K562 (cell line): ENCODE data around the gene LRRC8A. TPM values are rescaled to one million over a fixed set of nuclear protein-coding genes. Genes with fewer than 3 reads are reported as not detected.

Source experiments
- ARID1B ChIP-seq: fragments of 450-650 bp; IDR thresholded peaks from 2 replicates; pipeline ENCODE4 v1.6.1; 2016; ENCODE audit warnings: antibody characterized with exemption, mild to moderate bottlenecking, inconsistent platforms
- BCL6 ChIP-seq: fragments of 250-450 bp; sonication (Bioruptor Pico); IDR thresholded peaks from 2 replicates; pipeline ENCODE4 v1.4.0; 2020
- C11orf30 ChIP-seq: fragments of 450-650 bp; IDR thresholded peaks from 2 replicates; pipeline ENCODE4 v1.6.1; 2016; ENCODE audit warnings: low read depth, mild to moderate bottlenecking
- CBFB ChIP-seq: sonication (generic); formaldehyde crosslinking; IDR thresholded peaks from 2 replicates; pipeline ENCODE4 v1.4.0; 2020; ENCODE audit warnings: mild to moderate bottlenecking, missing genetic modification reagents
- ETV5 ChIP-seq: sonication (generic); formaldehyde crosslinking; IDR thresholded peaks from 2 replicates; pipeline ENCODE4 v1.4.0; 2020; ENCODE audit warnings: low read depth, mild to moderate bottlenecking, missing genetic modification reagents
- HDAC2 ChIP-seq: fragments of 450-650 bp; IDR thresholded peaks from 2 replicates; pipeline ENCODE4 v1.6.1; 2016; ENCODE audit warnings: mild to moderate bottlenecking
- NCOA6 ChIP-seq: fragments of 450-650 bp; IDR thresholded peaks from 2 replicates; pipeline ENCODE4 v1.6.1; 2017; ENCODE audit warnings: mild to moderate bottlenecking
- POLR2B ChIP-seq: fragments of 450-650 bp; IDR thresholded peaks from 2 replicates; pipeline ENCODE4 v1.6.1; 2018; ENCODE audit warnings: low read depth; ENCODE audit not compliant: partially characterized antibody
- PPARD ChIP-seq: fragments of 250-450 bp; sonication (Bioruptor Pico); IDR thresholded peaks from 2 replicates; pipeline ENCODE4 v1.8.0; 2022; ENCODE audit warnings: inconsistent platforms, mild to moderate bottlenecking, moderate library complexity
- RB1 ChIP-seq: fragments of 450-650 bp; IDR thresholded peaks from 2 replicates; pipeline ENCODE4 v1.6.1; 2017; ENCODE audit warnings: low read depth, mild to moderate bottlenecking
- RBFOX2 ChIP-seq: fragments of 200-400 bp; formaldehyde crosslinking; IDR thresholded peaks from 2 replicates; pipeline ENCODE4 v1.6.1; 2017; ENCODE audit warnings: low read depth, mild to moderate bottlenecking, low read length, moderate library complexity
- STAT5A ChIP-seq: IDR thresholded peaks from 2 replicates; pipeline ENCODE4 v1.6.1; 2012; ENCODE audit warnings: low read length, inconsistent platforms, borderline replicate concordance
- SUPT5H ChIP-seq: fragments of 450-650 bp; IDR thresholded peaks from 2 replicates; pipeline ENCODE4 v1.6.1; 2016
- TEAD1 ChIP-seq, 2 experiments: fragments of 450-650 bp in 1 of 2; sonication (generic) in 1 of 2; formaldehyde crosslinking; IDR thresholded peaks; 2 replicates each; pipeline versions ENCODE4 v1.4.0 to v1.8.0; 2020 to 2022; ENCODE audit warnings: mild to moderate bottlenecking in 2 of 2, missing genetic modification reagents in 1 of 2
- ZNF239 ChIP-seq: fragments of 250-450 bp; sonication (Bioruptor Pico); IDR thresholded peaks from 2 replicates; pipeline ENCODE4 v1.4.0; 2020; ENCODE audit warnings: mild to moderate bottlenecking
- polyA plus RNA-seq, 8 experiments: library from polyadenylated mRNA; depleted of rRNA in 4 of 8; stranded (reverse) in 5 of 8; unstranded in 3 of 8; fragments of >200 nt; fragmentation: Nextera tagmentation in 2 of 8; fragmentation: Illumina TruSeq in 1 of 8; extraction: Ambion mirVana in 2 of 8; extraction: Trizol in 1 of 8; gene quantifications; 2 replicates each; pipeline versions ENCODE4 v1.2.1 to v1.2.3, GENCODE V29; 2011 to 2014; ENCODE audit warnings: inconsistent platforms in 1 of 8, missing spikeins in 1 of 8
- total RNA-seq, 7 experiments: library from RNA; depleted of rRNA in 6 of 7; stranded (reverse); fragments of >200 nt in 6 of 7; fragmentation: Illumina TruSeq in 2 of 7; extraction: Trizol in 2 of 7; gene quantifications; 2 replicates each; pipeline versions ENCODE4 v1.2.1 to v1.2.3, GENCODE V29; 2011 to 2021; ENCODE audit warnings: low replicate concordance in 1 of 7
- TF ChIP-seq, protein P1 (sequence below): fragments of 250-450 bp; sonication (Bioruptor Pico); IDR thresholded peaks from 2 replicates; pipeline ENCODE4 v1.4.0; 2020; ENCODE audit warnings: mild to moderate bottlenecking, moderate library complexity
- TF ChIP-seq, protein P2 (sequence below): fragments of 450-650 bp; formaldehyde crosslinking; IDR thresholded peaks from 2 replicates; pipeline ENCODE4 v1.4.0; 2020; ENCODE audit warnings: mild to moderate bottlenecking, moderate library complexity
- TF ChIP-seq, protein P3 (sequence below): fragments of 200-800 bp; sonication (Bioruptor generic); IDR thresholded peaks from 2 replicates; pipeline ENCODE4 v1.6.1; 2016; ENCODE audit warnings: missing genetic modification characterization, missing compliant biosample characterization

LRRC8A gene
- total and polyA plus RNA-seq, 9 of the 15 experiments (the other 6 are each of a cell fraction or from before 2014, with no cell fraction given) = 2.9 to 24.7 (median 8.9) TPM

DNA sequence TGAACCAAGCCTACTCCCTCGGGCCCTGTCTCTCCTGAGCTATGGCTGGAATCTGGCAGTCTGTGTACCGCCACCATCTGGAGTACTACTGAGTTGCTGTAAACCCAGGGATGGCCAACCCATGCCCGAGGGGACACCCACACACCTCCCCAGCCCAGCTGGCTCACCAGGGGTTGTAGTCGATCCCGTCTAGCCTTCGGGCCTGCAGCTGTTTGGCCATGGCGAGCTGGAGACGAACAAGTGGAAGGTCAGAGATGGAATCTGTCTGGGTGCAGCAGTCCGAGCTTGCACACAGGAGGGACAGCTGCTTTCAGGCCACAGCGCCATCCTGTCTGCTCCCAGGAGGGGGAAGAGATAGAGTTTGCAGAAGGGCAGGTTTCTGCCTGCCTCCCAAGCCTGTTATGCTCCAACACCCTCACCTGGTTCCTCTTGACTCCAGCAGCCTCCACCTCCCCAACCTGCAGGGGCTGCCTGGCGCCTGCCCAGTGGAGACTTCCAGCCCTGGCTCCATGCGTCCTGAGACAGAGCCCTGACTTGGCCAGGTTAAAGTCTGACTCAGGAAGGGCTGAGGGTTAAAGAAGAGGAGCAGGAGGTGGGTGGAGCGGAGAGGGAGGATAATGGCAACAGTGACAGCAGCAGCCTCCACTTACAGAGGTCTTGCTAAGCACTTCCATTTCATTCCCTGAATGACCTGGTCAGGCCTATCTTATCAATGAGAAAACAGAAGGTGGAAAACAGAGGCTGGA, 36.6 kb upstream of the LRRC8A start (continued):
- TF ChIP-seq, protein P1, sequence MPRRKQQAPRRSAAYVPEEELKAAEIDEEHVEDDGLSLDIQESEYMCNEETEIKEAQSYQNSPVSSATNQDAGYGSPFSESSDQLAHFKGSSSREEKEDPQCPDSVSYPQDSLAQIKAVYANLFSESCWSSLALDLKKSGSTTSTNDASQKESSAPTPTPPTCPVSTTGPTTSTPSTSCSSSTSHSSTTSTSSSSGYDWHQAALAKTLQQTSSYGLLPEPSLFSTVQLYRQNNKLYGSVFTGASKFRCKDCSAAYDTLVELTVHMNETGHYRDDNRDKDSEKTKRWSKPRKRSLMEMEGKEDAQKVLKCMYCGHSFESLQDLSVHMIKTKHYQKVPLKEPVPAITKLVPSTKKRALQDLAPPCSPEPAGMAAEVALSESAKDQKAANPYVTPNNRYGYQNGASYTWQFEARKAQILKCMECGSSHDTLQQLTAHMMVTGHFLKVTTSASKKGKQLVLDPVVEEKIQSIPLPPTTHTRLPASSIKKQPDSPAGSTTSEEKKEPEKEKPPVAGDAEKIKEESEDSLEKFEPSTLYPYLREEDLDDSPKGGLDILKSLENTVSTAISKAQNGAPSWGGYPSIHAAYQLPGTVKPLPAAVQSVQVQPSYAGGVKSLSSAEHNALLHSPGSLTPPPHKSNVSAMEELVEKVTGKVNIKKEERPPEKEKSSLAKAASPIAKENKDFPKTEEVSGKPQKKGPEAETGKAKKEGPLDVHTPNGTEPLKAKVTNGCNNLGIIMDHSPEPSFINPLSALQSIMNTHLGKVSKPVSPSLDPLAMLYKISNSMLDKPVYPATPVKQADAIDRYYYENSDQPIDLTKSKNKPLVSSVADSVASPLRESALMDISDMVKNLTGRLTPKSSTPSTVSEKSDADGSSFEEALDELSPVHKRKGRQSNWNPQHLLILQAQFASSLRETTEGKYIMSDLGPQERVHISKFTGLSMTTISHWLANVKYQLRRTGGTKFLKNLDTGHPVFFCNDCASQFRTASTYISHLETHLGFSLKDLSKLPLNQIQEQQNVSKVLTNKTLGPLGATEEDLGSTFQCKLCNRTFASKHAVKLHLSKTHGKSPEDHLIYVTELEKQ (CRISPR knock-in tag) = no peak
- TF ChIP-seq NCOA6 (no peak), STAT5A (peak; percentile 73), ETV5 (CRISPR knock-in tag) (peak; percentile 66), POLR2B (no peak), RBFOX2 (no peak), TEAD1 (CRISPR knock-in tag; IDR thresholded peaks at IDR 0.05) (no peak), PPARD (CRISPR knock-in tag) (no peak), CBFB (no peak), C11orf30 (no peak), SUPT5H (no peak), BCL6 (no peak), ARID1B (peak; percentile 96), HDAC2 (peak; percentile 46), RB1 (no peak), ZNF239 (CRISPR knock-in tag) (no peak)
- TF ChIP-seq, protein P2, sequence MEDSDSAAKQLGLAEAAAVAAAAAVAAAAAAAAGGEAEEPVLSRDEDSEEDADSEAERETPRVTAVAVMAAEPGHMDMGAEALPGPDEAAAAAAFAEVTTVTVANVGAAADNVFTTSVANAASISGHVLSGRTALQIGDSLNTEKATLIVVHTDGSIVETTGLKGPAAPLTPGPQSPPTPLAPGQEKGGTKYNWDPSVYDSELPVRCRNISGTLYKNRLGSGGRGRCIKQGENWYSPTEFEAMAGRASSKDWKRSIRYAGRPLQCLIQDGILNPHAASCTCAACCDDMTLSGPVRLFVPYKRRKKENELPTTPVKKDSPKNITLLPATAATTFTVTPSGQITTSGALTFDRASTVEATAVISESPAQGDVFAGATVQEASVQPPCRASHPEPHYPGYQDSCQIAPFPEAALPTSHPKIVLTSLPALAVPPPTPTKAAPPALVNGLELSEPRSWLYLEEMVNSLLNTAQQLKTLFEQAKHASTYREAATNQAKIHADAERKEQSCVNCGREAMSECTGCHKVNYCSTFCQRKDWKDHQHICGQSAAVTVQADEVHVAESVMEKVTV = no peak
- TF ChIP-seq, protein P3, sequence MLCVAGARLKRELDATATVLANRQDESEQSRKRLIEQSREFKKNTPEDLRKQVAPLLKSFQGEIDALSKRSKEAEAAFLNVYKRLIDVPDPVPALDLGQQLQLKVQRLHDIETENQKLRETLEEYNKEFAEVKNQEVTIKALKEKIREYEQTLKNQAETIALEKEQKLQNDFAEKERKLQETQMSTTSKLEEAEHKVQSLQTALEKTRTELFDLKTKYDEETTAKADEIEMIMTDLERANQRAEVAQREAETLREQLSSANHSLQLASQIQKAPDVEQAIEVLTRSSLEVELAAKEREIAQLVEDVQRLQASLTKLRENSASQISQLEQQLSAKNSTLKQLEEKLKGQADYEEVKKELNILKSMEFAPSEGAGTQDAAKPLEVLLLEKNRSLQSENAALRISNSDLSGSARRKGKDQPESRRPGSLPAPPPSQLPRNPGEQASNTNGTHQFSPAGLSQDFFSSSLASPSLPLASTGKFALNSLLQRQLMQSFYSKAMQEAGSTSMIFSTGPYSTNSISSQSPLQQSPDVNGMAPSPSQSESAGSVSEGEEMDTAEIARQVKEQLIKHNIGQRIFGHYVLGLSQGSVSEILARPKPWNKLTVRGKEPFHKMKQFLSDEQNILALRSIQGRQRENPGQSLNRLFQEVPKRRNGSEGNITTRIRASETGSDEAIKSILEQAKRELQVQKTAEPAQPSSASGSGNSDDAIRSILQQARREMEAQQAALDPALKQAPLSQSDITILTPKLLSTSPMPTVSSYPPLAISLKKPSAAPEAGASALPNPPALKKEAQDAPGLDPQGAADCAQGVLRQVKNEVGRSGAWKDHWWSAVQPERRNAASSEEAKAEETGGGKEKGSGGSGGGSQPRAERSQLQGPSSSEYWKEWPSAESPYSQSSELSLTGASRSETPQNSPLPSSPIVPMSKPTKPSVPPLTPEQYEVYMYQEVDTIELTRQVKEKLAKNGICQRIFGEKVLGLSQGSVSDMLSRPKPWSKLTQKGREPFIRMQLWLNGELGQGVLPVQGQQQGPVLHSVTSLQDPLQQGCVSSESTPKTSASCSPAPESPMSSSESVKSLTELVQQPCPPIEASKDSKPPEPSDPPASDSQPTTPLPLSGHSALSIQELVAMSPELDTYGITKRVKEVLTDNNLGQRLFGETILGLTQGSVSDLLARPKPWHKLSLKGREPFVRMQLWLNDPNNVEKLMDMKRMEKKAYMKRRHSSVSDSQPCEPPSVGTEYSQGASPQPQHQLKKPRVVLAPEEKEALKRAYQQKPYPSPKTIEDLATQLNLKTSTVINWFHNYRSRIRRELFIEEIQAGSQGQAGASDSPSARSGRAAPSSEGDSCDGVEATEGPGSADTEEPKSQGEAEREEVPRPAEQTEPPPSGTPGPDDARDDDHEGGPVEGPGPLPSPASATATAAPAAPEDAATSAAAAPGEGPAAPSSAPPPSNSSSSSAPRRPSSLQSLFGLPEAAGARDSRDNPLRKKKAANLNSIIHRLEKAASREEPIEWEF (CRISPR knock-in tag) = no peak
